HG03460 (cell line): ENCODE measurements around the gene BCL11A.

Experiments used
- ATAC-seq: cut with Tn5 transposase; IDR thresholded peaks from one replicate; pipeline ENCODE4 v1.9.1; 2021; ENCODE audit not compliant: unreplicated experiment

BCL11A gene

DNA sequence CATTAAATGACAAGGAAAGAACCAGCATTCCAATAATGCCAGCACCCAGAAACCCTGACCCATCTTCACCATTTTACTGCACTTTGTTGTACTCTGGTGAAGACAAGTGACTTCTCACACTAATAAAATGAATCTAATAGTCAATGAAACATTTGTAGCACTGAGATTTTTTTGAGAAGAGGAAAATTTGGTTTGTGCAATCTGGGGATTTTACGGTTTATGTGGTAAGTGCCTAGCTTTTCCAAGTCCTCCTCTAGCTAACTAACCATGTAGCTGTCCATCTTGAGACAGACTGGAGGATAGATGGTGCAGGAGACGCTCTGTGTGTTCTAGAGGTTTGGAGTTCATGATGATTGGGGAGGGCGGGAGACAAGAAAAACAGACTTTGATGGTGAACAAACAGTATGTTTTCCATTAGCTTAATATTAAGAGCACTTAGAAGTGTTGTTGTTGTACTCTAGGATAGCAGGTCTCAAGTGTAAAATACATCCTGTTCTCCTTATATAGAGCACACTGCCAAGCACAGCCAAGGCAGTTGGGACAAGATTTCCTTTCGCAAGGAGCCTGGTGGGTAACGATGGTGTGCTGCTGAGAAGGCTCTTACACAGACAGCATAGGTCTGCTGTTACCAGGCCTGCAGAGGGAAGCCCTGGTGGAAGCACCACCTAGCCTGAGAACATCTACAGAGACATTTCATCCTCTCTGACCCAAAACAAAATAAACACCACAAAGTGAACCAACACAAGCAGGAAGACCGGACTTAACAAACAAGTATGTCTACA is 83.7 kb downstream of the BCL11A start:
- ATAC-seq, result no peak

GRCh38 chr2:60468382-60469085 is 84.9 kb downstream of the BCL11A start:
- no peak for ATAC-seq

GRCh38 chr2:60466161-60466702 is 87.2 kb downstream of the BCL11A start:
- ATAC-seq, result no peak

DNA sequence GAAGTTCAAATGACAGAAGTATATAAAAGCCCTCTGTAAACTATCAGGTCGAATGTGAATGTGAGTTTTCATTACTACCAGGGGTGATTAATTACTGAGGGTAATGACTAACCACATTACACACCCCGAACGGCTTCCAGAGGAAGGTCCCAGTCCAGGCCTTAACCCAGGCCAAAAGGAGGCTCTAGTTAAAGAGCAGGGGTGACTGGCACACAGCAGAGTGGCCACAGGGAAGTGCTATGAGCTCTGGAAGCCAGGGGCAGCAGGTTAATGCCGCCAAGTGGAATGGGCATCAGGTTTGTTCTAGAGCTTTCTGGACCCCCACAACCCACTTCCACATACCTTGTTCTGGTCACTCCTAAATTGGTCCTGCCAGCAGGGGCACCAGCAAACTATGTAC is 87.7 kb downstream of the BCL11A start:
- no peak for ATAC-seq

DNA sequence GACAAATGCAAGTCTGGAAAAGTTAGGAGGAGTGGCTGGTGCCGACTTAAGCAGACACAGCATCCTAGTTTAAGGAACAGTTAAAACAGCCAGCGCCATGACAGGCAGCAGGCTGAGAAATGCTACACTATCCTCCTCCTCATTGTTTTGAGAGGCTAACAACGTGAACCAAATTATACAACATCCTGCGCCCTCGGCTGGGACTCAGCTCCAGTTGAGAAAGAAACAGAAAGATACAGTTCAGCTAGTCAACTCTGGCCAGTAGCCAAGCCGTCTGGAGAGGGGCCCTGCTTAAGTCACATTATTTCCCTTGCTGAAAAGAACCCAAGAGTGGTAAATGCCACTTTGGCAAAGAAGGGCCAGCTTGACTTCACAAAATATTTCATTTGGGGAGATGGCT is 90.2 kb downstream of the BCL11A start:
- no peak for ATAC-seq

DNA sequence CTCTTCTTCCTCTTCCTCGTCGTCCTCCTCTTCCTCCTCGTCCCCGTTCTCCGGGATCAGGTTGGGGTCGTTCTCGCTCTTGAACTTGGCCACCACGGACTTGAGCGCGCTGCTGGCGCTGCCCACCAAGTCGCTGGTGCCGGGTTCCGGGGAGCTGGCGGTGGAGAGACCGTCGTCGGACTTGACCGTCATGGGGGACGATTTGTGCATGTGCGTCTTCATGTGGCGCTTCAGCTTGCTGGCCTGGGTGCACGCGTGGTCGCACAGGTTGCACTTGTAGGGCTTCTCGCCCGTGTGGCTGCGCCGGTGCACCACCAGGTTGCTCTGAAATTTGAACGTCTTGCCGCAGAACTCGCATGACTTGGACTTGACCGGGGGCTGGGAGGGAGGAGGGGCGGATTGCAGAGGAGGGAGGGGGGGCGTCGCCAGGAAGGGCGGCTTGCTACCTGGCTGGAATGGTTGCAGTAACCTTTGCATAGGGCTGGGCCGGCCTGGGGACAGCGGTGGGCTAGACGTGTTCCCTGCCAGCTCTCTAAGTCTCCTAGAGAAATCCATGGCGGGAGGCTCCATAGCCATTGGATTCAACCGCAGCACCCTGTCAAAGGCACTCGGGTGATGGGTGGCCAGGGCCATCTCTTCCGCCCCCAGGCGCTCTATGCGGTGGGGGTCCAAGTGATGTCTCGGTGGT is 91.9 kb downstream of the BCL11A start:
- no peak for ATAC-seq

- ATAC-seq, result no peak
These were observed 92.7 kb downstream of the BCL11A start for GRCh38 chr2:60460577-60461420.

- ATAC-seq, result no peak
These were observed 93.6 kb downstream of the BCL11A start for GRCh38 chr2:60459851-60460250.

DNA sequence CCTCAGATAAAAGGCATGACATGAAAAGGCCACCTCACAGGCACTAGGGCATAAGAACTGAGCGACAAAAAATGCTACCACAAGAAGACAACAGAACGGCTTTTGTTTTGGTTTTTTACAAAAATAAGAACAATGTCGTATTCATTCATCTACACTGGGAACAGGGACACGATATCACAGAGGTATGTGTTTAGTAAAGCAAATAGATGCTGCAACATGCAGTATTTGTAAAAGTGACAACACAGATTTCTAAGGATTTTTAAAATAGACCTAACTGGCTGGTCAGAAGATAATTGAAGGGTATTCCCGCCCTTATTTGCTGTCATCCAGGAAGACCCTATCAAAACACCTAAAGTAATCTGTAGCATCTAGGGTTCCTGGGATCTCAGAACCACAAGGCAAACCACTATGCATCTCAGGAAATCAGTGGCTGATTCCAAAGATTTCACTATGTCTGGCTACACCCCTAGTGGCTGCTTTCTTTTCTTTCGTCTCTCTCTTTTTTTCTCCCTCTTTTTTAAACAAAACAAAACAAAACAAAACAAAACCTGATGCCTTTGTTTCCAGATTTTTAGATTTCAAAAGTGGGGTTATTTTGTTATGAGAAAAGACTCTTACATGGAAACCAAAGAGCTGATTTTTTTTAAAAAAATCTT is 97.2 kb downstream of the BCL11A start:
- ATAC-seq, result no peak

DNA sequence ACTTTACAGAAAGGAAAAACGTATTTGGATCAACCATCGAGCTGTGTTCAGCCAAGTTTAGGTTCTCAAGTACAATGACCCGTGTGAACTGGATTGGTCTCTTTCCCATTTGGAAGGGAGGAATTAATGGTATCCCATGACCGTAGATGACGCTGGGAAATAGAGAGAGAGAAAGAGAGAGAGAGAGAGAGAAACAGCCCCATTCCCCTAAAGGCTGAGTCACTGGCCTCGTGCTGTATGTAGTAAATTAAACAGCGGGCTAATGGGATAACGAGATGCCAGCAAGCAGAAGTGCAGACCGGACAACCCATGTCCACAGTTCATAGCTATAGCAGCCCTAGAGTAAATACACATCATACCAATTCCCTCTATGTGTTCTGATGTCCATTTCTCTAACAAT is 99.6 kb downstream of the BCL11A start:
- no peak for ATAC-seq

- no peak for ATAC-seq
These were observed 100.2 kb downstream of the BCL11A start for GRCh38 chr2:60453301-60453700.

DNA sequence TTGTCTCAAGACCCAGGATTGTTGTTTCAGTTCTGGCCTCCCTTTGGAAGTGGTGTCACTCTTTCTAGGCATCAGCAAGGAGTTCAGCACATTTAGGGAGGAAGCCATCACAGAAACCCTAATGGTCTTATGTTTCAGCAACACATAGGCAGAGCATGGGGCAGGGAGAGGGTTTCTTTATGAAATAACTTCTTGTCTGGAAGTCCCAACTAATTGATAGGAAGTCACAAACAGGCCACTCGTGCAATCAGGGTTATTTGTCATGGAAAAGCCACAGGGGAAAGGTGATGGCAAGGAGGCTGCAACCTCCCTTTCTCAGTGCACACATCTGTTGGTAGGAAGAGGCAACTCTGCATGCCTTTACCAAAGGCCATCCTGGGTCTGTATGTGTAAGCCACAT is 103.0 kb downstream of the BCL11A start:
- no peak for ATAC-seq

GRCh38 chr2:60447943-60448342 is 105.5 kb downstream of the BCL11A start:
- no peak for ATAC-seq

DNA sequence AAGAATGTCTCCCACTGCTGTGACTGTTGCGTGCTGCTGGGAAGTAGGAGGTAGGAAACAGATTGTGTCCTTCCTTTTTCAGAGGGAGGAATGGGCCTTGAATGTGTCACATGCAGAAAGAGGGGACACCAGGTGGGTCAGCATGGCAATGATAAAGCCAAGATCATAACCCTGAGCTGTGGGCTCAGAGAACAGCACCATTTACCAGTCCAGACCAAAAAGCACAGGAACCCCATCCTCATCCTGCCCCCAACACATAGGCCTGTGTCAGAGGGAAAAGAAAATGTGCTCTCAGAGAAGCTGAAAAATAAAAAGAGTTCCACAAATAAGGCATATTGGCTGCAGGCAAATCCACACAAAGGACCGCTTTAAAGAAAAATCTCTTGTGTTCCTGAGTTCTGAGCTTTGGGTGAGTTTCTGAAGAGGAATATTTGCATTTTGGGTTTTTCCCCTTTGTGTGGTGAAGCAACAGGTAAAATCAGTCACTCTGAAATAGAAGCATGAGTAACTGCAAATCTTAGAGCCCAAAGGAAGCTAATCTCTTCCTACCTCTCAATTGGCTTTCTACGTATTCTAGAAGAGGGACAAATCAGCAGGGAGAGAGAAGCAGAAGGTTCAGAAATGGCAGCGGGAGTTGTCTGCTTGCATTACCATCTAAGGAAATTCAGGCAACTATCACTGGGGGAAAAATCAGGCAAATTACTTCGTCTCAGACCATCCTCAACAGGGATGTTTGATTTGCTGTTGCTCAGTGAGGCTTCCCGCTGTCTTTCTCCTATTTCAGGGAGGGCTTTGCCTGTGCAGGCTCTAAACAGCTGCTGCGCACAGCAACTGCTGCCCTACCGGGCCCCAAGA is 106.8 kb downstream of the BCL11A start:
- peak; percentile 92 for ATAC-seq

GRCh38 chr2:60445684-60446179 is 107.7 kb downstream of the BCL11A start:
- ATAC-seq, result no peak

DNA sequence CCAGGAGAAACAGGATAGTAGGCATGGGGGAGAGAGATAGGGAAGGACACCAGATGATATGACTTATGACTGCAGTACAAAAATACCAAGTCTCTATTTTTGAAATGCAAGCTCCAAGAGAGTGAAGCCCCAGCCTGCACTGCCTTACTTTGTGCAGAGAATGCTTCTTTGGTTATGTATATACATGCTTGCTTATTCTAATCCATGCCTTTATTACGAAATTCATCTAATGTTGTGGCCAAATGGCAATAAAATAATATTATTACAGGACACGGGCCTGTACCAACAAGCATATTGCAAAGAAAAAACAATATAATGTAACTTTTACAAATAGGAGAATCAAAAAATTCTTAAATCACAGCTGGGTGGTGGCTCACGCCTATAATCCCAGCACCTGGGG is 110.8 kb downstream of the BCL11A start:
- ATAC-seq, result no peak

DNA sequence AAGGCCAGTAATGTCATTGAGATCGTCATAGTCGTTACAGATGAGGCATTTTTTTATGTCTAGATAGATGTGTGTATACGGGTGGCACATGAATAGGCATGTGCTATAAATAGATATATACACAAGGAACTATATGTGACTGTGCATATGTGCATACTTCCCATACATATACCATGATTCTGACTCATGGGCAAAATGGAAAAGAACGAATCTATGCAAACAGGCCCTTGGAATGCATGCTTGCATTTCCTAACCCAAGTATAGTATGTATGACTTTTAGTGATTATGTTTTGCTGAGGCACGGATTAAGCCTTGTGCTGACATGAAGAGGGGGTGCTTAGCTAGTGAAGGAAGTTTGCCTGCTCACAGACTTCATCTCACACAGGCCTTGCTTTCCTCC is 111.7 kb downstream of the BCL11A start:
- no peak for ATAC-seq

DNA sequence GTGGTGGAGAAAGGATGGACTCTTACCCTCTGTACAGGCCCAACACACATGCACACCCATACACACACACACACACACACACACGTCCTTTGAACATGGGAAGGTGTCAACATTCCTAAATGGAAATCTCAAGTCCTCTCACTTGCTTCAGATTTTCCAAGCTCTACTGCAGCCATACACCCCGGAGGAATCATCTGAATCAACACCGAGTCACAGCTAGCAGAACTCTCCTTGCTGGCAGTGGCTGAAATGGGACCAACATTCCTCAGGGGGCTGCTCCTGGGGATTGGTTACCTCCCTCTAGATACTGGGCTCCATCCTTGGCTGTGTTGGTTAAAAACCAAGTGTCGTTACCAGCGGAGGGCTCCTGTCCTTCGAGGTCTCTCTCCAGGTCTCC is 112.7 kb downstream of the BCL11A start:
- no peak for ATAC-seq

- ATAC-seq, result peak; percentile 29
These were observed 113.2 kb downstream of the BCL11A start for GRCh38 chr2:60440079-60440766.
